Measurements from ENCODE around the gene MAPK8.
"Not testable (repeated sequence)": the region's sequence is repeated elsewhere in the genome, so short reads cannot be mapped to it uniquely, and the experiment has no call there.

The MAPK8 gene

GRCh38 chr10:48336978-48337599 is 30.6 kb downstream of the MAPK8 start:
- DNase-seq (ENCODE audit: low spot score): no peak

- no peak for DNase-seq (ENCODE audit: low spot score)
Observed at GRCh38 chr10:48340734-48341133, 34.3 kb downstream of the MAPK8 start.

- DNase-seq (ENCODE audit: low spot score): no peak
Observed at GRCh38 chr10:48343106-48343505, 36.6 kb downstream of the MAPK8 start.

- DNase-seq (ENCODE audit: low spot score): peak; percentile 27
Observed at GRCh38 chr10:48343921-48344598, 37.6 kb downstream of the MAPK8 start.

- DNase-seq (ENCODE audit: low spot score): not testable (repeated sequence)
Observed at GRCh38 chr10:48346248-48346647, 39.8 kb downstream of the MAPK8 start.

GRCh38 chr10:48347539-48347938 is 41.1 kb downstream of the MAPK8 start:
- not testable (repeated sequence) for DNase-seq (ENCODE audit: low spot score)

- not testable (repeated sequence) for DNase-seq (ENCODE audit: low spot score)
Observed at GRCh38 chr10:48347943-48348342, 41.5 kb downstream of the MAPK8 start.

GRCh38 chr10:48353246-48353645 is 46.8 kb downstream of the MAPK8 start:
- DNase-seq (ENCODE audit: low spot score): no peak

- DNase-seq (ENCODE audit: low spot score): no peak
Observed at GRCh38 chr10:48357631-48358030, 51.2 kb downstream of the MAPK8 start.

GRCh38 chr10:48358162-48358561 is 51.7 kb downstream of the MAPK8 start:
- no peak for DNase-seq (ENCODE audit: low spot score)

GRCh38 chr10:48358838-48359237 is 52.4 kb downstream of the MAPK8 start:
- DNase-seq (ENCODE audit: low spot score): no peak

GRCh38 chr10:48361176-48361575 is 54.7 kb downstream of the MAPK8 start:
- no peak for DNase-seq (ENCODE audit: low spot score)

- DNase-seq (ENCODE audit: low spot score): peak; percentile 54
Observed at GRCh38 chr10:48363617-48364355, 57.3 kb downstream of the MAPK8 start.

- no peak for DNase-seq (ENCODE audit: low spot score)
Observed at GRCh38 chr10:48364659-48365405, 58.4 kb downstream of the MAPK8 start.

- no peak for DNase-seq (ENCODE audit: low spot score)
Observed at GRCh38 chr10:48365668-48366067, 59.2 kb downstream of the MAPK8 start.

- DNase-seq (ENCODE audit: low spot score): no peak
Observed at GRCh38 chr10:48366261-48366660, 59.8 kb downstream of the MAPK8 start.

GRCh38 chr10:48369501-48369900 is 63.0 kb downstream of the MAPK8 start:
- no peak for DNase-seq (ENCODE audit: low spot score)

- no peak for DNase-seq (ENCODE audit: low spot score)
Observed at GRCh38 chr10:48377751-48378530, 71.5 kb downstream of the MAPK8 start.

- no peak for DNase-seq (ENCODE audit: low spot score)
Observed at GRCh38 chr10:48378675-48379074, 72.2 kb downstream of the MAPK8 start.

GRCh38 chr10:48381971-48382370 is 75.5 kb downstream of the MAPK8 start:
- DNase-seq (ENCODE audit: low spot score): no peak

- DNase-seq (ENCODE audit: low spot score): no peak
Observed at GRCh38 chr10:48382982-48383381, 76.5 kb downstream of the MAPK8 start.

GRCh38 chr10:48383393-48383792 is 76.9 kb downstream of the MAPK8 start:
- no peak for DNase-seq (ENCODE audit: low spot score)

Measured in AG20443 (cell line).